Mesothelial cell of epicardium (in vitro differentiated cells): ENCODE measurements around the gene AMPD1. TPM values are rescaled to one million over a fixed set of nuclear protein-coding genes. Genes with fewer than 3 reads are reported as not detected.

Experiments used
- DNase-seq, 2 experiments: peaks; one replicate each; pipeline ENCODE4 v3.0.0; 2021; ENCODE audit warnings: low spot score in 2 of 2; ENCODE audit not compliant: unreplicated experiment in 2 of 2
- H3K27ac Mint-ChIP-seq: 2 replicates; pipeline ENCODE4 v1.8.0; 2021; ENCODE audit warnings: mixed read lengths
- H3K27me3 Mint-ChIP-seq: 2 replicates; pipeline ENCODE4 v1.8.0; 2021; ENCODE audit warnings: low read depth, mixed read lengths
- H3K36me3 Mint-ChIP-seq: 2 replicates; pipeline ENCODE4 v1.8.0; 2021; ENCODE audit warnings: mixed read lengths
- H3K4me1 Mint-ChIP-seq: 2 replicates; pipeline ENCODE4 v1.8.0; 2021; ENCODE audit warnings: mixed read lengths
- H3K4me3 Mint-ChIP-seq: 2 replicates; pipeline ENCODE4 v1.8.0; 2021; ENCODE audit warnings: mild to moderate bottlenecking, moderate library complexity, mixed read lengths
- H3K9me3 Mint-ChIP-seq: 2 replicates; pipeline ENCODE4 v1.8.0; 2021; ENCODE audit warnings: mixed read lengths
- total RNA-seq: library from RNA; stranded (reverse); gene quantifications from 3 replicates; pipeline ENCODE4 v1.2.1, GENCODE V29; 2021
- TF ChIP-seq, protein P1 (sequence below): fragments of 200-600 bp; sonication (generic); IDR thresholded peaks from one replicate; pipeline ENCODE4 v1.5.0; 2021; ENCODE audit warnings: antibody characterized with exemption; ENCODE audit not compliant: unreplicated experiment

Gene AMPD1
- total RNA-seq, 1 donor from 2014 or later = not detected

- no peaks in the 10 kb centered on the region for H3K36me3 Mint-ChIP-seq
- no peak for DNase-seq
- H3K27me3 Mint-ChIP-seq = peaks cover 22% of the 10 kb centered on the region
- no peak overlapping the region for H3K27ac Mint-ChIP-seq
- no peak overlapping the region for H3K4me3 Mint-ChIP-seq
- TF ChIP-seq, protein P1, sequence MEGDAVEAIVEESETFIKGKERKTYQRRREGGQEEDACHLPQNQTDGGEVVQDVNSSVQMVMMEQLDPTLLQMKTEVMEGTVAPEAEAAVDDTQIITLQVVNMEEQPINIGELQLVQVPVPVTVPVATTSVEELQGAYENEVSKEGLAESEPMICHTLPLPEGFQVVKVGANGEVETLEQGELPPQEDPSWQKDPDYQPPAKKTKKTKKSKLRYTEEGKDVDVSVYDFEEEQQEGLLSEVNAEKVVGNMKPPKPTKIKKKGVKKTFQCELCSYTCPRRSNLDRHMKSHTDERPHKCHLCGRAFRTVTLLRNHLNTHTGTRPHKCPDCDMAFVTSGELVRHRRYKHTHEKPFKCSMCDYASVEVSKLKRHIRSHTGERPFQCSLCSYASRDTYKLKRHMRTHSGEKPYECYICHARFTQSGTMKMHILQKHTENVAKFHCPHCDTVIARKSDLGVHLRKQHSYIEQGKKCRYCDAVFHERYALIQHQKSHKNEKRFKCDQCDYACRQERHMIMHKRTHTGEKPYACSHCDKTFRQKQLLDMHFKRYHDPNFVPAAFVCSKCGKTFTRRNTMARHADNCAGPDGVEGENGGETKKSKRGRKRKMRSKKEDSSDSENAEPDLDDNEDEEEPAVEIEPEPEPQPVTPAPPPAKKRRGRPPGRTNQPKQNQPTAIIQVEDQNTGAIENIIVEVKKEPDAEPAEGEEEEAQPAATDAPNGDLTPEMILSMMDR = no peak
- H3K9me3 Mint-ChIP-seq = no peaks in the 10 kb centered on the region
- peaks cover 8% of the 10 kb centered on the region for H3K4me1 Mint-ChIP-seq
Measured at GRCh38 chr1:114696810-114697209, 1.5 kb upstream of the AMPD1 start.

DNA sequence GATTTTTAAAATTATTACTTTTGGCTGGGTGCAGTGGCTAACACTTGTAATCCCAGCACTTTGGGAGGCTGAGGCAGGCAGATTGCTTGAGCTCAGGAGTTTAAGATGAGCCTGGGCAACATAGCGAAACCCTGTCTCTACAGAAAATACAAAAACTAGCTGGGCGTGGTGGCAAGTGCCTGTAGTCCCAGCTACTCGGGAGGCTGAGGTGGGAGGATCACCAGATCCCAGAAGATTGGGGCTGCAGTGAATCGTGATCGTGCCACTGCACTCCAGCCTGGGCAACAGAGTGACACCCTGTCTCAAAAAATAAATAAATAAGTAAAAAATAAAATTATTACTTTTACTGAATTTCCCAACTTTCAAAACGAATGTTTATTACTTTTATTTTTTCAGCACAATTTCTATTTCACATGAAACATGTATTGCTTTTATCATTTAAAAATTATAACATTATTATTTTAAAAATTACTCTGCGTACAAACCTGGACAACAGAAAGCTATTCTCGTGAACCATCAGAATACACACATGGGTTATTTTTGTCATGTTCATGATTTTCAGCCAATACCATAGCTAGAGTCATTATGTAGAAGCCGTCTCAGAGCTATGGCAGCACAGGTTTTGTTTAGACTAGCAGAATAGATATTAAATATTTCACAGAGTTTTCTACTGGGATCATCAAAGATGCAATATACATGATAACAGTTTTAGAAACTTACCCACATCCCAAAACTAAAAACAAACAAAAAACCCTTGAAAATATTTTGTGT, 621 bp downstream of the AMPD1 start:
- H3K36me3 Mint-ChIP-seq = no peaks in the 10 kb centered on the region
- H3K9me3 Mint-ChIP-seq = no peaks in the 10 kb centered on the region
- DNase-seq = no peak
- peaks cover 26% of the 10 kb centered on the region for H3K27me3 Mint-ChIP-seq
- no peak overlapping the region for H3K4me3 Mint-ChIP-seq
- TF ChIP-seq, protein P1 = no peak
- no peak overlapping the region for H3K27ac Mint-ChIP-seq
- H3K4me1 Mint-ChIP-seq = peaks cover 8% of the 10 kb centered on the region

DNA sequence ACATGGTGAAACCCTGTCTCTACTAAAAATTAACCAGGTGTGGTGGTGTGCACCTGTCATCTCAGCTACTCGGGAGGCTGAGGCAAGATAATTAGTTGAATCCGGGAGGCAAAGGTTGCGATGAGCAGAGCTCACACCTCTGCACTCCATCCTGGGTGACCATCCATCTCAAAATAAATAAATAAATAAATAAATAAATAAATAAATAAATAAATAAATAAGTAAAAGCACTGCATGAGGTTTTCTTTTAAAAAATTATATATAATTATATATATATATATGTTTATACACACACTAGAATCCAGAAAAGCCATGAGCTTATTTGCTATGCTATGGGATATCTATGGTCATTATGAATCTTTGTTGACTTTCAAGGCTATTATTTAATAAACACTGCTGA, 2.4 kb downstream of the AMPD1 start:
- Mint-ChIP-seq H3K4me3 (no peak overlapping the region), H3K27ac (no peak overlapping the region), H3K4me1 (peaks cover 8% of the 10 kb centered on the region), H3K9me3 (no peaks in the 10 kb centered on the region), H3K36me3 (no peaks in the 10 kb centered on the region), H3K27me3 (peaks cover 33% of the 10 kb centered on the region)
- DNase-seq = no peak
- TF ChIP-seq, protein P1 = no peak

- TF ChIP-seq, protein P1 = no peak
- Mint-ChIP-seq H3K4me1 (peaks cover 8% of the 10 kb centered on the region), H3K36me3 (no peaks in the 10 kb centered on the region), H3K27ac (no peak overlapping the region), H3K9me3 (no peaks in the 10 kb centered on the region), H3K27me3 (peaks cover 46% of the 10 kb centered on the region), H3K4me3 (no peak overlapping the region)
- no peak for DNase-seq
Measured at GRCh38 chr1:114691061-114691460, 4.3 kb downstream of the AMPD1 start.

- no peak overlapping the region for H3K4me3 Mint-ChIP-seq
- TF ChIP-seq, protein P1 = no peak
- no peak overlapping the region for H3K27ac Mint-ChIP-seq
- DNase-seq = no peak
- peaks cover under 1% of the 10 kb centered on the region for H3K4me1 Mint-ChIP-seq
- H3K36me3 Mint-ChIP-seq = no peaks in the 10 kb centered on the region
- H3K27me3 Mint-ChIP-seq = peaks cover 51% of the 10 kb centered on the region
- H3K9me3 Mint-ChIP-seq = no peaks in the 10 kb centered on the region
Measured at GRCh38 chr1:114690148-114690547, 5.2 kb downstream of the AMPD1 start.
